ENCODE results near the gene BMP2K. TPM values are rescaled to one million over a fixed set of nuclear protein-coding genes. Genes with fewer than 3 reads are reported as not detected.

Gene BMP2K
- total RNA-seq, 2 experiments from 2014 or later = 4.6 to 5.6 TPM

DNA sequence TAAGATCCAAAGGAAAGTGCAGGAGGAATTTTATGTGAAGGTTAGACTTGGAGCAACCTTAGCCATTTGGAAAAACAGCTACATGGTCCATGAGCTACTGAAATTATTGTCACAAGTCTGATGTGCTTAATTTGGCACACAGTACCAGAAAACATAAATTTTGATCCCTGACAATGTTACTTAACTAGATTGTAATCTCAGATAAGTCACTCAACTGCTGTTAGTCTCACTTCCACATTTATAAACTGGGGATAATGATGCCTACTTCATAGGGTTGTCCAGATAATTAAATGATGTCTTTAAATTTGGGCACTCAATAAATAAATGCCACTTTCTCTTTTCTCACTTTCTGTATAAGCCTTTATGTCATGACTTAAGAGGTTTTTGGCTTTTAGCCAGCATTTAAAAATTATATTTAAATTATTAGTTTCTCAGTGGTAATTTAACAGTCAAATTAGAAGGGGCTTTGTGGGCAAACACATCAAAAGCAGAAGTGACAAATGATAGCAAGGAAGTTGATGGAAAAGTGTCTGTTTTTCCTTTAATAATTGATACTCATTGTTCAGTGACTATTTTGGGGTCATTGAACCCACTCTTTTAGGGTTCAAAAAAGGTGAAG is 104.8 kb downstream of the BMP2K start:
- H3K27me3 Mint-ChIP-seq = no peaks in the 10 kb centered on the region
- no peak for ATAC-seq (ENCODE audit: poor library complexity)
- peaks cover 6% of the 10 kb centered on the region for H3K36me3 ChIP-seq (ENCODE audit: insufficient read depth, low read length)
- H3K4me3 ChIP-seq (ENCODE audit: low read length) = no peak overlapping the region
- H3K27ac ChIP-seq (ENCODE audit: low read depth in 1 of 2, low read length in 2 of 2) = no peak overlapping the region
- H3K4me1 ChIP-seq (ENCODE audit: insufficient read depth, low read length) = no peaks in the 10 kb centered on the region
- intact Hi-C loops (cut with DNase I, micrococcal nuclease) = no loop called here
- H3K4me3 Mint-ChIP-seq = no peak overlapping the region
- H3K27ac Mint-ChIP-seq = no peak overlapping the region
- TF ChIP-seq, protein P1, sequence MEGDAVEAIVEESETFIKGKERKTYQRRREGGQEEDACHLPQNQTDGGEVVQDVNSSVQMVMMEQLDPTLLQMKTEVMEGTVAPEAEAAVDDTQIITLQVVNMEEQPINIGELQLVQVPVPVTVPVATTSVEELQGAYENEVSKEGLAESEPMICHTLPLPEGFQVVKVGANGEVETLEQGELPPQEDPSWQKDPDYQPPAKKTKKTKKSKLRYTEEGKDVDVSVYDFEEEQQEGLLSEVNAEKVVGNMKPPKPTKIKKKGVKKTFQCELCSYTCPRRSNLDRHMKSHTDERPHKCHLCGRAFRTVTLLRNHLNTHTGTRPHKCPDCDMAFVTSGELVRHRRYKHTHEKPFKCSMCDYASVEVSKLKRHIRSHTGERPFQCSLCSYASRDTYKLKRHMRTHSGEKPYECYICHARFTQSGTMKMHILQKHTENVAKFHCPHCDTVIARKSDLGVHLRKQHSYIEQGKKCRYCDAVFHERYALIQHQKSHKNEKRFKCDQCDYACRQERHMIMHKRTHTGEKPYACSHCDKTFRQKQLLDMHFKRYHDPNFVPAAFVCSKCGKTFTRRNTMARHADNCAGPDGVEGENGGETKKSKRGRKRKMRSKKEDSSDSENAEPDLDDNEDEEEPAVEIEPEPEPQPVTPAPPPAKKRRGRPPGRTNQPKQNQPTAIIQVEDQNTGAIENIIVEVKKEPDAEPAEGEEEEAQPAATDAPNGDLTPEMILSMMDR (IDR thresholded peaks at IDR 0.05) = no peak
- no peaks in the 10 kb centered on the region for H3K4me1 Mint-ChIP-seq (ENCODE audit: low read depth)
- CTCF ChIA-PET = no interaction called here
- H3K9me3 ChIP-seq (ENCODE audit: control insufficient read depth in 1 of 2, insufficient read depth in 1 of 2, low read length in 2 of 2) = no peaks in the 10 kb centered on the region
- H3K27me3 ChIP-seq (ENCODE audit: control insufficient read depth in 1 of 2, insufficient read depth in 2 of 2, low read length in 2 of 2) = no peaks in the 10 kb centered on the region
- DNase-seq = no peak
- peaks cover 24% of the 10 kb centered on the region for H3K36me3 Mint-ChIP-seq (ENCODE audit: low read depth)
- H3K9me3 Mint-ChIP-seq = no peaks in the 10 kb centered on the region
- POLR2A ChIA-PET = no interaction called here

DNA sequence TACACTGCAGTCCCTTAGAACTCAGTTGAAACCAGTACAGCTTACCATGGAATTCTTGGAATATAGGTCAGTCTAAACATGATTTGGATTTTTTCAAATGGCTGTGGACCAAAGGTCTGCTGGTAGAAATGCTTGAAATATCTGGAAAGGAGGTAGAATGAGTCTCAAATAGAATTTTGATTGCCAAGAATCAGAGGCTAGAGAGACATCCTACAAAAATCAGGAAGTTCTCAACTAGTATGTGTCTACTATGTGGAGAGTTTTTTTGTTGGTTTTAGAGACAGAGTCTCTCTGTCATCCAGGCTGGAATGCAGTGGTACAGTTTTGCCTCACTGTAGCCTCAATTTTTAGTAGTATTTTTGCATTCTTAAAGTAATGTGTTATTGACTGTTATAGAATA is 109.4 kb downstream of the BMP2K start:
- Histone ChIP-seq H3K36me3 (ENCODE audit: insufficient read depth, low read length) (peaks cover 9% of the 10 kb centered on the region), H3K27ac (ENCODE audit: low read depth in 1 of 2, low read length in 2 of 2) (no peak overlapping the region), H3K9me3 (ENCODE audit: control insufficient read depth in 1 of 2, insufficient read depth in 1 of 2, low read length in 2 of 2) (no peaks in the 10 kb centered on the region), H3K4me1 (ENCODE audit: insufficient read depth, low read length) (no peaks in the 10 kb centered on the region), H3K27me3 (ENCODE audit: control insufficient read depth in 1 of 2, insufficient read depth in 2 of 2, low read length in 2 of 2) (no peaks in the 10 kb centered on the region), H3K4me3 (ENCODE audit: low read length) (no peak overlapping the region)
- TF ChIP-seq, protein P1 (IDR thresholded peaks at IDR 0.05) = no peak
- DNase-seq (no peak), ATAC-seq (ENCODE audit: poor library complexity) (no peak)
- H3K9me3 Mint-ChIP-seq = no peaks in the 10 kb centered on the region
- H3K27me3 Mint-ChIP-seq = no peaks in the 10 kb centered on the region
- ChIA-PET POLR2A (no interaction called here), CTCF (no interaction called here)
- H3K36me3 Mint-ChIP-seq (ENCODE audit: low read depth) = peaks cover 19% of the 10 kb centered on the region
- intact Hi-C loops (cut with DNase I, micrococcal nuclease) = no loop called here
- no peak overlapping the region for H3K4me3 Mint-ChIP-seq
- peaks cover 6% of the 10 kb centered on the region for H3K4me1 Mint-ChIP-seq (ENCODE audit: low read depth)
- H3K27ac Mint-ChIP-seq = no peak overlapping the region

DNA sequence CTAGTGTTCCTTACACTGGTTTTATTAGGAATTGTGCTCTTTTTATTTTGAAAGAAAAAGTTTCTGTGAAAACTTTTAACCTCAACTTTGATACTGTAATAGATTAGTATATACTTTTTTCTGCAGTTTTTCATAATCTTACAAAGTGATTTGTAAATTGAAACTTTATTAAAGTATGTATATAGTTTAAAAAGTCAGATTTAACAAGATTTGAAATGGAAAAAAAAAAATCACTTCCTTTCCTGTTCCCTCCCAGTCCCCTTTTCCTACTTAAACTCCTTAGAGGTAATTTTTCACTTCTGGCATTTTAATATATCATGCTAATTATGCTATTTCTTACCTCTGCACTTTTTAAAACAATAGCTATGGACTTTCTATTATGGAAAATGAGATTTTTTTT is 113.8 kb downstream of the BMP2K start:
- DNase-seq = no peak
- Mint-ChIP-seq H3K4me1 (ENCODE audit: low read depth) (peaks cover 7% of the 10 kb centered on the region), H3K36me3 (ENCODE audit: low read depth) (peaks cover 51% of the 10 kb centered on the region), H3K27me3 (no peaks in the 10 kb centered on the region), H3K9me3 (no peaks in the 10 kb centered on the region), H3K4me3 (no peak overlapping the region), H3K27ac (no peak overlapping the region)
- ATAC-seq (ENCODE audit: poor library complexity) = no peak
- Histone ChIP-seq H3K36me3 (ENCODE audit: insufficient read depth, low read length) (peaks cover 6% of the 10 kb centered on the region), H3K27me3 (ENCODE audit: control insufficient read depth in 1 of 2, insufficient read depth in 2 of 2, low read length in 2 of 2) (no peaks in the 10 kb centered on the region), H3K9me3 (ENCODE audit: control insufficient read depth in 1 of 2, insufficient read depth in 1 of 2, low read length in 2 of 2) (no peaks in the 10 kb centered on the region), H3K4me1 (ENCODE audit: insufficient read depth, low read length) (no peaks in the 10 kb centered on the region), H3K27ac (ENCODE audit: low read depth in 1 of 2, low read length in 2 of 2) (no peak overlapping the region), H3K4me3 (ENCODE audit: low read length) (no peak overlapping the region)
- TF ChIP-seq, protein P1 (IDR thresholded peaks at IDR 0.05) = no peak
- intact Hi-C loops (cut with DNase I, micrococcal nuclease) = no loop called here
- CTCF ChIA-PET = no interaction called here
- POLR2A ChIA-PET = no interaction called here
